Smooth muscle cell (in vitro differentiated cells): ENCODE measurements around the gene RBCK1. TPM values are rescaled to one million over a fixed set of nuclear protein-coding genes. Genes with fewer than 3 reads are reported as not detected.

ENCODE experiments used
- DNase-seq: peaks from one replicate; lab custom pipeline; 2025; ENCODE audit not compliant: unreplicated experiment; lab: John Stamatoyannopoulos, UW
- H2AFZ ChIP-seq: fragments of 200-600 bp; sonication (generic); 2 replicates; pipeline ENCODE4 v1.6.0; 2016; ENCODE audit warnings: antibody characterized with exemption, low read depth, mild to moderate bottlenecking
- H3F3A ChIP-seq: fragments of 200-600 bp; sonication (generic); 2 replicates; pipeline ENCODE4 v1.6.0; 2017; ENCODE audit warnings: antibody characterized with exemption, low read depth
- H3K27ac ChIP-seq: fragments of 200-600 bp; sonication (generic); 2 replicates; pipeline ENCODE4 v1.5.1; 2016; ENCODE audit warnings: low read depth, mild to moderate bottlenecking
- H3K27me3 ChIP-seq: fragments of 200-600 bp; sonication (generic); 2 replicates; pipeline ENCODE4 v1.6.1; 2016; ENCODE audit warnings: low read depth, mild to moderate bottlenecking
- H3K36me3 ChIP-seq: fragments of 200-600 bp; sonication (generic); 2 replicates; pipeline ENCODE4 v1.5.1; 2016; ENCODE audit warnings: low read depth
- H3K4me1 ChIP-seq: fragments of 200-600 bp; sonication (generic); 2 replicates; pipeline ENCODE4 v1.5.1; 2016; ENCODE audit warnings: low read depth
- H3K4me2 ChIP-seq: fragments of 200-600 bp; sonication (generic); 2 replicates; pipeline ENCODE4 v1.6.0; 2016; ENCODE audit warnings: mild to moderate bottlenecking
- H3K4me3 ChIP-seq: fragments of 200-600 bp; sonication (generic); 2 replicates; pipeline ENCODE4 v1.5.1; 2016; ENCODE audit warnings: mild to moderate bottlenecking
- H3K79me2 ChIP-seq: fragments of 200-600 bp; sonication (generic); 2 replicates; pipeline ENCODE4 v1.6.0; 2016; ENCODE audit warnings: low read depth, mild to moderate bottlenecking
- H3K9ac ChIP-seq: fragments of 200-600 bp; sonication (generic); 2 replicates; pipeline ENCODE4 v1.6.0; 2016; ENCODE audit warnings: low read depth
- H3K9me3 ChIP-seq: fragments of 200-600 bp; sonication (generic); replicated peaks from 2 replicates; pipeline ENCODE4 v1.5.1; 2016; ENCODE audit warnings: low read depth
- H4K20me1 ChIP-seq: fragments of 200-600 bp; sonication (generic); 2 replicates; pipeline ENCODE4 v1.6.0; 2016; ENCODE audit warnings: low read depth
- CTCF ChIP-seq: fragments of 200-600 bp; sonication (generic); IDR thresholded peaks from 2 replicates; pipeline ENCODE4 v1.5.1; 2017; ENCODE audit warnings: borderline replicate concordance, mild to moderate bottlenecking, antibody characterized with exemption; ENCODE audit not compliant: insufficient read depth, poor library complexity, severe bottlenecking
- WGBS: methylation state at CpG from one replicate; pipeline ENCODE4 v1.1.7; 2016; ENCODE audit warnings: low lambda C conversion rate; 5-methylcytosine and 5-hydroxymethylcytosine counted together
- polyA plus RNA-seq: library from polyadenylated mRNA; unstranded; fragments of >200 nt; fragmentation: Nextera tagmentation; extraction: Ambion mirVana; gene quantifications from 2 replicates; pipeline ENCODE4 v1.2.1, GENCODE V29; 2016
- total RNA-seq: library from RNA; depleted of rRNA; stranded (reverse); fragments of >200 nt; gene quantifications from 2 replicates; pipeline ENCODE4 v1.2.3, GENCODE V29; 2014

Gene RBCK1
- total and polyA plus RNA-seq, 2 experiments from 2014 or later: 43.0 to 53.9 TPM

GRCh38 chr20:368915-369314 is 39.2 kb upstream of the RBCK1 start:
- H3K4me3 ChIP-seq: no peak overlapping the region
- H4K20me1 ChIP-seq: no peaks in the 10 kb centered on the region
- no peaks in the 10 kb centered on the region for H3K79me2 ChIP-seq
- H3K9ac ChIP-seq: no peak overlapping the region
- no peaks in the 10 kb centered on the region for H3F3A ChIP-seq
- no peak for TF ChIP-seq CTCF
- no peaks in the 10 kb centered on the region for H3K9me3 ChIP-seq
- DNase-seq: no peak
- no peak overlapping the region for H3K27ac ChIP-seq
- no peaks in the 10 kb centered on the region for H3K27me3 ChIP-seq
- WGBS: 97% methylated on average over 4 of the region's 4 CpGs
- no peaks in the 10 kb centered on the region for H3K36me3 ChIP-seq
- H3K4me2 ChIP-seq: no peak overlapping the region
- no peaks in the 10 kb centered on the region for H3K4me1 ChIP-seq
- no peak overlapping the region for H2AFZ ChIP-seq

GRCh38 chr20:370151-370600 is 37.9 kb upstream of the RBCK1 start:
- Histone ChIP-seq H3K4me1 (no peaks in the 10 kb centered on the region), H3K4me2 (no peak overlapping the region), H3K27me3 (no peaks in the 10 kb centered on the region), H4K20me1 (no peaks in the 10 kb centered on the region), H3K9me3 (no peaks in the 10 kb centered on the region), H3K27ac (peak overlapping the region; percentile 2), H3K9ac (no peak overlapping the region), H3F3A (no peaks in the 10 kb centered on the region), H2AFZ (no peak overlapping the region), H3K4me3 (no peak overlapping the region), H3K79me2 (no peaks in the 10 kb centered on the region), H3K36me3 (no peaks in the 10 kb centered on the region)
- 70% methylated on average over 7 of the region's 7 CpGs for WGBS
- no peak for DNase-seq
- TF ChIP-seq CTCF: no peak

- H2AFZ ChIP-seq: no peak overlapping the region
These were observed 36.9 kb upstream of the RBCK1 start for GRCh38 chr20:370977-371754.

More at GRCh38 chr20:370977-371754, 36.9 kb upstream of the RBCK1 start:
- Histone ChIP-seq H3K79me2 (no peaks in the 10 kb centered on the region), H3F3A (peaks cover 4% of the 10 kb centered on the region), H3K4me3 (no peak overlapping the region), H3K27ac (peak overlapping the region; percentile 34), H3K27me3 (no peaks in the 10 kb centered on the region), H3K4me2 (peak overlapping the region; percentile 10), H3K36me3 (no peaks in the 10 kb centered on the region), H4K20me1 (no peaks in the 10 kb centered on the region), H3K9me3 (no peaks in the 10 kb centered on the region), H3K4me1 (no peaks in the 10 kb centered on the region), H3K9ac (no peak overlapping the region)
- WGBS: 86% methylated on average over 7 of the region's 7 CpGs
- no peak for DNase-seq
- no peak for TF ChIP-seq CTCF
